Ishikawa (cell line): ENCODE results near the gene LRRC1.

Experiments
- CREB1 ChIP-seq: IDR thresholded peaks from 2 replicates; pipeline ENCODE4 v1.6.1; 2012; ENCODE audit warnings: low read depth
- EGR1 ChIP-seq: IDR thresholded peaks from 2 replicates; pipeline ENCODE4 v1.6.1; 2012
- EP300 ChIP-seq: IDR thresholded peaks from 2 replicates; pipeline ENCODE4 v1.6.1; 2012; ENCODE audit warnings: borderline replicate concordance
- NFIC ChIP-seq: IDR thresholded peaks from 2 replicates; pipeline ENCODE4 v1.6.1; 2012
- RAD21 ChIP-seq: IDR thresholded peaks from 2 replicates; pipeline ENCODE4 v1.6.1; 2012; ENCODE audit warnings: low read depth
- TAF1 ChIP-seq: IDR thresholded peaks from 2 replicates; pipeline ENCODE4 v1.6.1; 2012; ENCODE audit warnings: low read depth, mild to moderate bottlenecking
- YY1 ChIP-seq: IDR thresholded peaks from 2 replicates; pipeline ENCODE4 v1.6.1; 2012; ENCODE audit warnings: low read depth
- ZBTB7A ChIP-seq: IDR thresholded peaks from 2 replicates; pipeline ENCODE4 v1.6.1; 2012; ENCODE audit warnings: low read depth
- TF ChIP-seq, protein P1 (sequence below): IDR thresholded peaks from 2 replicates; pipeline ENCODE4 v1.6.1; 2012
- TF ChIP-seq, protein P2 (sequence below): IDR thresholded peaks from 2 replicates; pipeline ENCODE4 v1.6.1; 2012

DNA sequence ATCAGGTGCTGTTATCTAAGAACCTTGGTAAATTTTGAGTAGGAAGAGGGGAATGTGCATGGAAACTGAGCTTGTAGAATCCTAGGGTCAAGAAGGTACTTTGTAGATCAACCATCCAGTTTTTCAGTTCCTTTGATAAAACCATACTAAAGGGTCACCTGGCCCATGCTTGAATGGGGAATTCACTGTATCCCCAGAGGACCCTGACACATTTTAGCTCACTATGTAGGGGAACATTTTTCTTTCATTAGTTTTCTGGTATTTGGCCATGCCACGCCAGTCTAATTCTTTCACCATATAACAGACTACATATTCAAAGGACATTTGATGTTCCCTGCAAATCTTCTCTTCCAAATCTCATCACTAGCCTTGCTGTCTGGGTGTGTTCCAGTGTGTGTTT lies 29.9 kb downstream of the LRRC1 start:
- TF ChIP-seq, protein P1, sequence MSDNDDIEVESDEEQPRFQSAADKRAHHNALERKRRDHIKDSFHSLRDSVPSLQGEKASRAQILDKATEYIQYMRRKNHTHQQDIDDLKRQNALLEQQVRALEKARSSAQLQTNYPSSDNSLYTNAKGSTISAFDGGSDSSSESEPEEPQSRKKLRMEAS = no peak
- TF ChIP-seq EGR1 (no peak), ZBTB7A (no peak), YY1 (no peak), NFIC (no peak), EP300 (no peak), CREB1 (no peak), TAF1 (no peak), RAD21 (no peak)
- TF ChIP-seq, protein P2, sequence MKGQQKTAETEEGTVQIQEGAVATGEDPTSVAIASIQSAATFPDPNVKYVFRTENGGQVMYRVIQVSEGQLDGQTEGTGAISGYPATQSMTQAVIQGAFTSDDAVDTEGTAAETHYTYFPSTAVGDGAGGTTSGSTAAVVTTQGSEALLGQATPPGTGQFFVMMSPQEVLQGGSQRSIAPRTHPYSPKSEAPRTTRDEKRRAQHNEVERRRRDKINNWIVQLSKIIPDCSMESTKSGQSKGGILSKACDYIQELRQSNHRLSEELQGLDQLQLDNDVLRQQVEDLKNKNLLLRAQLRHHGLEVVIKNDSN = no peak
